Tibial artery (tissue), 4 donors: ENCODE results near the gene HMGA1.
A peak's percentile ranks its signal among the peaks of the same experiment; 100 is the strongest.

Experiments
- DNase-seq, 2 donors: peaks; one replicate each; pipeline ENCODE4 v3.0.0-alpha.2; 2019
- H3K27ac ChIP-seq, 2 donors: fragments of 200-600 bp; sonication (generic) in 1 of 2; 1 replicate in 1 of 2; 2 replicates in 1 of 2; pipeline ENCODE4 v1.5.1; 2018 to 2019; ENCODE audit warnings: mild to moderate bottlenecking in 1 of 2
- H3K27me3 ChIP-seq, 2 donors: fragments of 200-600 bp; sonication (generic) in 1 of 2; one replicate each; pipeline versions ENCODE4 v1.5.1 to v1.6.0; 2016 to 2019
- H3K36me3 ChIP-seq, 3 donors: fragments of 200-600 bp; sonication (generic) in 2 of 3; one replicate each; pipeline ENCODE4 v1.5.1; 2016 to 2019; ENCODE audit warnings: mild to moderate bottlenecking in 2 of 3
- H3K4me1 ChIP-seq, 4 donors: fragments of 200-600 bp; sonication (generic) in 2 of 4; 1 replicate in 3 of 4; 2 replicates in 1 of 4; pipeline ENCODE4 v1.5.1; 2016 to 2019
- H3K4me3 ChIP-seq, 2 donors: fragments of 200-600 bp; sonication (generic) in 1 of 2; 1 replicate in 1 of 2; 2 replicates in 1 of 2; pipeline ENCODE4 v1.5.1; 2018 to 2019; ENCODE audit warnings: mild to moderate bottlenecking in 2 of 2
- H3K9me3 ChIP-seq, 3 donors: fragments of 200-600 bp; sonication (generic) in 1 of 3; one replicate each; pipeline ENCODE4 v1.5.1; 2016 to 2019
- intact Hi-C: fragments of 100-400 bp; cut with DNase I; formaldehyde crosslinking; loops from one replicate; pipeline ENCODE4 v1.15.0; 2023; ENCODE audit warnings: low total_unique reads
- TF ChIP-seq, protein P1 (sequence below), 2 experiments: fragments of 200-600 bp in 1 of 2; fragments of 450-650 bp in 1 of 2; IDR thresholded peaks; one replicate each; pipeline ENCODE4 v1.5.1; 2017 to 2019; ENCODE audit warnings: antibody characterized with exemption in 2 of 2, mild to moderate bottlenecking in 1 of 2, moderate library complexity in 1 of 2

Gene HMGA1

DNA sequence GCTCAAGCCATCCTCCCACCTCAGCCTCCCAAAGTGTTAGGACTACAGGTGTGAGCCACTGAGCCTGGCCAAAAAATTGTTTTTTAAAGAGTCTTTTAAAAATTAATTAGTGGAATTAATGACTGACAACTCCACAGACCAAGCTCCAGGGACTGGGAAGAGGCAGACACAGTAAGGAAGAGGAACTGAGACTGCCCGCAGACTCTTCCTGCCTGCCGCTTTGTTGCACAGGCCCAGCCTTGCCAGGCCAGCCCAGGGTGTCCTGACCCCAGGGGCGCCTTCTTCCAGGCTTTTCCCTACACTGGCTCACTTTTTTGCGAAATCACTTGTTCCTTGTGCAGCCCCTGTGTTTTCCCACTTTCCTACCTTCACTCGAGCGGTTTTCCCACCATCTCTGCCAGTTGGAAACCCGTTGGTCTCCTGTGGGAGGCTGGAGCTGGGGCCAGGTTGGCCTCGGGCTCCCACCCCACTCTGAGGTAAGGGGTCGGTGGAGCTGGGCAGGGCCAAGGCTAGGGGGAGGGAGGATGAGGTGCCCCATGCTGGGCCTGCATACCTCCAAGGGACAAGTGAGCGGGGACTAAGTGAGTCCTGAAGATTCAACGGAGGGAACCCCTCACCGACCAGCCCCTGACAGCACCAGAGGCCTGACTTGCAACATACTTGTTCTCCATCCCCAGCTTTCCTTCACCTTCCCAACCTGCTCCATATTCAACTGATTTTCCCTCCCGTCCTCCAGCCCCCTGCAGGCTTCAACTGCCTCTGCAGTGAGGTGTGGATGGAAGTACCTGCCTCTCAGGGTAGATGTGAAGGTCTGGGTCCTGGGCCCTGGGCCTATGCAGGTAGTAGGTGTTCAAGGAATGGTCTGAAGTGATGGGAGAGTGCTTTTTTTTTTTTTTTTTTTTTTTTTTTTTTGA is 35.6 kb downstream of the HMGA1 start:
- Histone ChIP-seq H3K4me1 (no peaks in the 10 kb centered on the region), H3K27ac (no peak overlapping the region), H3K36me3 (no peaks in the 10 kb centered on the region), H3K4me3 (no peak overlapping the region), H3K9me3 (no peaks in the 10 kb centered on the region), H3K27me3 (no peaks in the 10 kb centered on the region)
- TF ChIP-seq, protein P1, sequence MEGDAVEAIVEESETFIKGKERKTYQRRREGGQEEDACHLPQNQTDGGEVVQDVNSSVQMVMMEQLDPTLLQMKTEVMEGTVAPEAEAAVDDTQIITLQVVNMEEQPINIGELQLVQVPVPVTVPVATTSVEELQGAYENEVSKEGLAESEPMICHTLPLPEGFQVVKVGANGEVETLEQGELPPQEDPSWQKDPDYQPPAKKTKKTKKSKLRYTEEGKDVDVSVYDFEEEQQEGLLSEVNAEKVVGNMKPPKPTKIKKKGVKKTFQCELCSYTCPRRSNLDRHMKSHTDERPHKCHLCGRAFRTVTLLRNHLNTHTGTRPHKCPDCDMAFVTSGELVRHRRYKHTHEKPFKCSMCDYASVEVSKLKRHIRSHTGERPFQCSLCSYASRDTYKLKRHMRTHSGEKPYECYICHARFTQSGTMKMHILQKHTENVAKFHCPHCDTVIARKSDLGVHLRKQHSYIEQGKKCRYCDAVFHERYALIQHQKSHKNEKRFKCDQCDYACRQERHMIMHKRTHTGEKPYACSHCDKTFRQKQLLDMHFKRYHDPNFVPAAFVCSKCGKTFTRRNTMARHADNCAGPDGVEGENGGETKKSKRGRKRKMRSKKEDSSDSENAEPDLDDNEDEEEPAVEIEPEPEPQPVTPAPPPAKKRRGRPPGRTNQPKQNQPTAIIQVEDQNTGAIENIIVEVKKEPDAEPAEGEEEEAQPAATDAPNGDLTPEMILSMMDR (IDR thresholded peaks at IDR 0.05), result no peak
- peak in 1 of 2 donors; percentile 41 for DNase-seq
- intact Hi-C loops, result no loop called here

DNA sequence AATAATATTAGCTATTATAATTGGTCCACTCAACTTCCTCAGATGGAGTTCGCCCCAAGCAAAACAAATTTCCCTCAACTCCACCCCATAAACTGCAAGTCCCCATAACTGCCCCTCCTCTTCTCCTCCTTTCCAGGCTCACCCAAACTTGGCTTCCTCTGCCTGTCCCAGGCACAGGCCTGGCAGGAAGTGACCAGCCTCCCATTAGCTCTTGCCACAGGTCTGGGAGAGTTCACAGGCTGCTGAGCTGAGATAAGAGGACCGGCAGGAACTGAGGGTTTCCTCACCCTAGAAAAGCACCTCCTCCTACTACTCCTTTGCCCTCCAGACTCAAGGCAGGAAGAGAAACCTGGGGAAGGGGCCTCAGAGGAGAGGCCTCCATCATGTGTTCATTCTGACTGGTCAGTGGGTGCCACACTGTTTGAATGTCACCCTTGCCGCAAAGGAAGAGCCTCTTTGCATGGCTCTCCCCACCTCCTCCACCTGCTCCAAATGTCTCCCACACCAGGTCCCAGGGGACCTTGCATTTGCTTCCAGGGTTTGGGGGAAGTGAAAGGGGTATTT is 36.7 kb downstream of the HMGA1 start:
- no peaks in the 10 kb centered on the region for H3K9me3 ChIP-seq
- H3K4me3 ChIP-seq, result no peak overlapping the region
- TF ChIP-seq, protein P1 (IDR thresholded peaks at IDR 0.05), result no peak
- H3K27me3 ChIP-seq, result no peaks in the 10 kb centered on the region
- peak; percentile 50 to 72 for DNase-seq
- no peak overlapping the region for H3K27ac ChIP-seq
- H3K4me1 ChIP-seq, result no peaks in the 10 kb centered on the region
- peaks cover 0 to 6% (median 0%) of the 10 kb centered on the region in 3 donors for H3K36me3 ChIP-seq
- intact Hi-C loops, result no loop called here

DNA sequence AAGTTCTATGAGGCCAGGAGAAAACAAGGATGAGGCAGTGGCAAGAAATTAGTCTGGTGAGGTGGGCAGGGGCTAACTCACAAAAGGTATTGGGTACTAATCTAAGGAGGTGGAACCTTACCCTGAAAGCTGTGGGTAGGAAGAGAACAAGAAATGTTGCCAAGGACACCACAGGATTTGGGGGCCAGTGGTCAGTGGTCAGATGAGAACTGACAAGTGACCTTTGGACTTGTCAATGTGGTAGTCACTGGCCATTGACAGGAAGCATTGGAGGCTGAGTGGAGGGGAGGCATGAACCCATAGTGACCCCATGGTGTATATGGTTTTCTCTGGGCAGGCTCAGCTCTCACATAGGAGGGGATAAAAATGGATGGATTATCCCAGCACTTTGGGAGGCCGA is 37.5 kb downstream of the HMGA1 start:
- TF ChIP-seq, protein P1 (IDR thresholded peaks at IDR 0.05), result no peak
- intact Hi-C loops, result no loop called here

DNA sequence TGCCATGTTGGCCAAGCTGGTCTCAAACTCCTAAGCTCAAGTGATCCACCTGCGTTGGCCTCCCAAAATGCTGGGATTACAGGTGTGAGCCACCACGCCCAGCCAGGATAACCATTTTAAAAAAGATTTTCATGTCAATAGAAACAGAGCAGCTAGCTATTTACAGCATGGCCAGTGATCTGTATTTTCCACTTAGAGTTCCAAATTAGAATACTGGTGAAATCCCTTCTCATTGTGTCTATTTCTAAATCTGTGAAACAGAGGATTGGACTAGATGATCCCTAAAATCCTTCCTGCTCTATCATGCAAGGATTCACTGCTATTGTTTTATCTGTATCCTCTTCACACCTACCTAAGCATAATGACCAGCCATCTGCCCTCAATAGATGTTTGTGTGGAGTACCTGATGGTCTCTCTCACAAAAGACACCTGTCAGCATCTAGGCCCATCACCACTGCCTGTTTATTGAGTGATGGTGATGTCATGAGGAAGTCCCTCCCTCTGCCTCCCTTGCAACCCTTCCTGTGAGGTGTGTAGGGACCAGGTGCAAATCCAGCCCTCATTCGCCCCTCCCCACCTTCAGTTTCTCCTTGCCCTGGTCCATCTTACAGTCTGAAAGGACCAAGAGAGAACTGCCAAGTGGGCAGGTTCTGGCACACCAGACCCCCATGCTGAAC is 38.6 kb downstream of the HMGA1 start:
- H3K27me3 ChIP-seq, result no peaks in the 10 kb centered on the region
- H3K27ac ChIP-seq, result no peak overlapping the region
- H3K4me1 ChIP-seq, result no peaks in the 10 kb centered on the region
- intact Hi-C loops, result no loop called here
- TF ChIP-seq, protein P1 (IDR thresholded peaks at IDR 0.05), result no peak
- H3K9me3 ChIP-seq, result no peaks in the 10 kb centered on the region
- no peak overlapping the region for H3K4me3 ChIP-seq
- peaks cover 0 to 14% (median 0%) of the 10 kb centered on the region in 3 donors for H3K36me3 ChIP-seq
- no peak for DNase-seq

More for the DNA sequence above, 37.5 kb downstream of the HMGA1 start:
- Histone ChIP-seq H3K27me3 (no peaks in the 10 kb centered on the region), H3K27ac (no peak overlapping the region), H3K4me1 (no peaks in the 10 kb centered on the region), H3K9me3 (no peaks in the 10 kb centered on the region), H3K4me3 (no peak overlapping the region), H3K36me3 (peaks cover 0 to 10% (median 0%) of the 10 kb centered on the region in 3 donors)
- DNase-seq, result no peak

DNA sequence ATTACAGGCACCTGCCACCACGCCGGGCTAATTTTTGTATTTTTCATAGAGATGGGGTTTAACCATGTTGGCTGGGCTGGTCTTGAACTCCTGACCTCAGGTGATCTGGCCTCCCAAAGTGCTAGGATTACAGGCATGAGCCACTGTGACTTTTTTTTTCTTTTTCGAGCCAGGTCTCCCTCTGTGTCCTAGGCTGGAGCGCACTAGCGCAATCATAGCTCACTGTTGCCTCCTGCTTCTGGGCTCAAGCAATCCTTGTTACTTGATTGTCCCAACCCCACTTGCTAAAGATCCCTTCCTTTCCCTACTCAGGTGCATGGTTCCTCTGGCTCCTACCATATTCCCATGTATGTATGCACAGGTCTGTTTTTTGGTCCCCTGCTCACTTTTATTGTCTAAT is 39.5 kb downstream of the HMGA1 start:
- TF ChIP-seq, protein P1 (IDR thresholded peaks at IDR 0.05), result no peak
- Histone ChIP-seq H3K36me3 (peaks cover 0 to 14% (median 0%) of the 10 kb centered on the region in 3 donors), H3K4me3 (no peak overlapping the region), H3K27ac (no peak overlapping the region), H3K27me3 (no peaks in the 10 kb centered on the region), H3K9me3 (no peaks in the 10 kb centered on the region), H3K4me1 (no peaks in the 10 kb centered on the region)
- intact Hi-C loops, result no loop called here
- no peak for DNase-seq
